Measurements from ENCODE around the gene TTC3. TPM values are rescaled to one million over a fixed set of nuclear protein-coding genes. Genes with fewer than 3 reads are reported as not detected.

Gene TTC3
- total and polyA plus RNA-seq, 4 experiments from 2014 or later = 36.4 to 171 (median 136) TPM

GRCh38 chr21:37237764-37238163 is 164.7 kb downstream of the TTC3 start:
- peaks cover 45% of the 10 kb centered on the region for H3K36me3 ChIP-seq (ENCODE audit: insufficient read depth, low read length)
- POLR2A ChIA-PET (ENCODE audit: partially characterized antibody) = no interaction called here
- no peaks in the 10 kb centered on the region for H3K4me1 ChIP-seq (ENCODE audit: insufficient read depth, low read length)
- Mint-ChIP-seq H3K4me3 (peak overlapping the region in 1 of 8 donors; percentile 29), H3K36me3 (peaks cover 32 to 56% of the 10 kb centered on the region in 2 donors), H3K27ac (peak overlapping the region; percentile 30 to 84 (median 72)), H3K9me3 (no peaks in the 10 kb centered on the region), H3K4me1 (peaks cover 16 to 36% (median 27%) of the 10 kb centered on the region in 4 donors), H3K27me3 (no peaks in the 10 kb centered on the region)
- H3K9me3 ChIP-seq (ENCODE audit: control insufficient read depth in 1 of 2, low read length in 2 of 2) = no peaks in the 10 kb centered on the region
- intact Hi-C loops (cut with micrococcal nuclease) = no loop called here
- no peak overlapping the region for H3K27ac ChIP-seq (ENCODE audit: low read depth, low read length)
- no peaks in the 10 kb centered on the region for H3K27me3 ChIP-seq (ENCODE audit: insufficient read depth, low read length)
- no peak for DNase-seq
- CTCF ChIA-PET (ENCODE audit: partially characterized antibody) = no interaction called here
- no peak overlapping the region for H3K4me3 ChIP-seq (ENCODE audit: low read length in 2 of 2)

GRCh38 chr21:37240978-37241377 is 167.9 kb downstream of the TTC3 start:
- H3K27ac ChIP-seq (ENCODE audit: low read depth, low read length) = no peak overlapping the region
- H3K4me1 ChIP-seq (ENCODE audit: insufficient read depth, low read length) = peaks cover 24% of the 10 kb centered on the region
- CTCF ChIA-PET (ENCODE audit: partially characterized antibody) = no interaction called here
- H3K9me3 Mint-ChIP-seq = no peaks in the 10 kb centered on the region
- POLR2A ChIA-PET (ENCODE audit: partially characterized antibody) = no interaction called here
- no peak overlapping the region for H3K4me3 Mint-ChIP-seq
- peak overlapping the region in 3 of 7 donors; percentile 70 to 88 (median 71) for H3K27ac Mint-ChIP-seq
- H3K4me1 Mint-ChIP-seq = peaks cover 43 to 68% (median 56%) of the 10 kb centered on the region in 4 donors
- H3K36me3 Mint-ChIP-seq = peaks cover 27 to 46% of the 10 kb centered on the region in 2 donors
- H3K9me3 ChIP-seq (ENCODE audit: control insufficient read depth in 1 of 2, low read length in 2 of 2) = no peaks in the 10 kb centered on the region
- no peaks in the 10 kb centered on the region for H3K27me3 ChIP-seq (ENCODE audit: insufficient read depth, low read length)
- no peak overlapping the region for H3K4me3 ChIP-seq (ENCODE audit: low read length in 2 of 2)
- no peak for DNase-seq
- intact Hi-C loops (cut with micrococcal nuclease) = no loop called here
- no peaks in the 10 kb centered on the region for H3K27me3 Mint-ChIP-seq
- H3K36me3 ChIP-seq (ENCODE audit: insufficient read depth, low read length) = peaks cover 31% of the 10 kb centered on the region

- peaks cover 48 to 73% (median 60%) of the 10 kb centered on the region in 4 donors for H3K4me1 Mint-ChIP-seq
- CTCF ChIA-PET (ENCODE audit: partially characterized antibody) = no interaction called here
- H3K36me3 ChIP-seq (ENCODE audit: insufficient read depth, low read length) = peaks cover 27% of the 10 kb centered on the region
- peaks cover 28% of the 10 kb centered on the region for H3K4me1 ChIP-seq (ENCODE audit: insufficient read depth, low read length)
- H3K27me3 ChIP-seq (ENCODE audit: insufficient read depth, low read length) = no peaks in the 10 kb centered on the region
- POLR2A ChIA-PET (ENCODE audit: partially characterized antibody) = no interaction called here
- H3K4me3 ChIP-seq (ENCODE audit: low read length in 2 of 2) = no peak overlapping the region
- H3K36me3 Mint-ChIP-seq = peaks cover 28 to 43% of the 10 kb centered on the region in 2 donors
- no peak for DNase-seq
- intact Hi-C loops (cut with micrococcal nuclease) = no loop called here
- H3K4me3 Mint-ChIP-seq = no peak overlapping the region
- no peak overlapping the region for H3K27ac ChIP-seq (ENCODE audit: low read depth, low read length)
- no peaks in the 10 kb centered on the region for H3K27me3 Mint-ChIP-seq
- no peaks in the 10 kb centered on the region for H3K9me3 Mint-ChIP-seq
- peak overlapping the region in 3 of 7 donors; percentile 70 to 88 (median 71) for H3K27ac Mint-ChIP-seq
- H3K9me3 ChIP-seq (ENCODE audit: control insufficient read depth in 1 of 2, low read length in 2 of 2) = no peaks in the 10 kb centered on the region
These were observed 168.4 kb downstream of the TTC3 start for GRCh38 chr21:37241426-37241825.

- Mint-ChIP-seq H3K36me3 (peaks cover 12 to 19% of the 10 kb centered on the region in 2 donors), H3K27ac (peak overlapping the region in 5 of 7 donors; percentile 55 to 83 (median 67)), H3K27me3 (no peaks in the 10 kb centered on the region), H3K9me3 (no peaks in the 10 kb centered on the region), H3K4me3 (peak overlapping the region in 4 of 8 donors; percentile 7 to 55 (median 24)), H3K4me1 (peaks cover 49 to 73% (median 61%) of the 10 kb centered on the region in 4 donors)
- DNase-seq = no peak
- Histone ChIP-seq H3K27ac (ENCODE audit: low read depth, low read length) (no peak overlapping the region), H3K9me3 (ENCODE audit: control insufficient read depth in 1 of 2, low read length in 2 of 2) (no peaks in the 10 kb centered on the region), H3K36me3 (ENCODE audit: insufficient read depth, low read length) (peaks cover 15% of the 10 kb centered on the region), H3K4me3 (ENCODE audit: low read length in 2 of 2) (no peak overlapping the region), H3K27me3 (ENCODE audit: insufficient read depth, low read length) (no peaks in the 10 kb centered on the region), H3K4me1 (ENCODE audit: insufficient read depth, low read length) (peaks cover 34% of the 10 kb centered on the region)
- intact Hi-C loops (cut with micrococcal nuclease) = no loop called here
- ChIA-PET POLR2A (ENCODE audit: partially characterized antibody) (interaction anchor here (0.8 kb wide), 1 partner anchor 122 kb away, joined by 5 read pairs; the partner anchor contains the start of gene DYRK1A), CTCF (ENCODE audit: partially characterized antibody) (interaction anchor here (1.3 to 1.7 kb wide), 2 partner anchors 22 to 27 kb away, joined by 3 to 6 read pairs; partner anchors contain the start of gene VPS26C)
These were observed 170.9 kb downstream of the TTC3 start for GRCh38 chr21:37243961-37244360.

DNA sequence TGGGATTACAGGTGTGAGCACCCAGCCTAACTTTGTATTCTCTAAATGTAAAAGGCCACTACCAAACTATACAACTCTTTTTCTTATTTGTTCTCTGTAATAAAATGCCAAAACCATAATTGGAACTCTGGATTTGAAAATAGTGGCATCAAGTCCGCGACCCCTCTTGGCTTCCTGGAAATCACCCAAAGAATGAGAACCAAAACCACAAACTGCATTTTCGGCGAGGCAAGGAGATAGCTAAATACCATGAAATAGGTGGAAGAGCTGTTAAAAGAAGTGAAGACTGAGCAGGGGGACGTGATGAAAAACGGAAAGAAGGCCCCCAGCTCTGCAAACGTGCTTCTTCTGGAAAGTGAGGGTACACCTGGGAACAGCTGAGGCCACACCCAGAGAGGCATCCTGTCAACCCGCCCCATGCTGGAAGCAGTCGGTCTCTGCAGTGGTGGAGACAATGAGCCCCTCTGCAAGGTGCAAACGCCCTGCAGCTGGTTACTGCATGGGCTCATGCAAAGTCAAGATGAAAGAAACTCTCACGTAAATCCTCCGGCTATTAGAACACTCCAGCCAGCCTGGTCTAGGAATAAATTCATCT is 171.5 kb downstream of the TTC3 start:
- Mint-ChIP-seq H3K27ac (peak overlapping the region; percentile 8 to 83 (median 67)), H3K4me1 (peaks cover 52 to 74% (median 64%) of the 10 kb centered on the region in 4 donors), H3K27me3 (no peaks in the 10 kb centered on the region), H3K9me3 (no peaks in the 10 kb centered on the region), H3K36me3 (peaks cover 8 to 12% of the 10 kb centered on the region in 2 donors), H3K4me3 (peak overlapping the region in 7 of 8 donors; percentile 33 to 69 (median 55))
- H3K4me1 ChIP-seq (ENCODE audit: insufficient read depth, low read length) = peaks cover 39% of the 10 kb centered on the region
- ChIA-PET POLR2A (ENCODE audit: partially characterized antibody) (interaction anchor here (1.1 kb wide), 1 partner anchor 23 kb away, joined by 4 read pairs; the partner anchor contains the start of gene VPS26C), CTCF (ENCODE audit: partially characterized antibody) (interaction anchor here (1.3 to 1.7 kb wide), 2 partner anchors 22 to 28 kb away, joined by 3 to 6 read pairs; partner anchors contain the start of gene VPS26C)
- DNase-seq = no peak
- peaks cover 14% of the 10 kb centered on the region for H3K36me3 ChIP-seq (ENCODE audit: insufficient read depth, low read length)
- no peaks in the 10 kb centered on the region for H3K9me3 ChIP-seq (ENCODE audit: control insufficient read depth in 1 of 2, low read length in 2 of 2)
- no peak overlapping the region for H3K27ac ChIP-seq (ENCODE audit: low read depth, low read length)
- intact Hi-C loops (cut with micrococcal nuclease) = no loop called here
- H3K27me3 ChIP-seq (ENCODE audit: insufficient read depth, low read length) = no peaks in the 10 kb centered on the region
- H3K4me3 ChIP-seq (ENCODE audit: low read length in 2 of 2) = no peak overlapping the region

GRCh38 chr21:37245151-37245550 is 172.1 kb downstream of the TTC3 start:
- Histone ChIP-seq H3K27me3 (ENCODE audit: insufficient read depth, low read length) (no peaks in the 10 kb centered on the region), H3K27ac (ENCODE audit: low read depth, low read length) (no peak overlapping the region), H3K4me1 (ENCODE audit: insufficient read depth, low read length) (peaks cover 39% of the 10 kb centered on the region), H3K36me3 (ENCODE audit: insufficient read depth, low read length) (peaks cover 12% of the 10 kb centered on the region), H3K4me3 (ENCODE audit: low read length in 2 of 2) (no peak overlapping the region), H3K9me3 (ENCODE audit: control insufficient read depth in 1 of 2, low read length in 2 of 2) (no peaks in the 10 kb centered on the region)
- H3K9me3 Mint-ChIP-seq = no peaks in the 10 kb centered on the region
- peaks cover 54 to 77% (median 67%) of the 10 kb centered on the region in 4 donors for H3K4me1 Mint-ChIP-seq
- H3K27me3 Mint-ChIP-seq = no peaks in the 10 kb centered on the region
- ChIA-PET CTCF (ENCODE audit: partially characterized antibody) (interaction anchor here (1.0 kb wide), 1 partner anchor 12 kb away, joined by 4 read pairs; no protein-coding TSS in a partner anchor), POLR2A (ENCODE audit: partially characterized antibody) (interaction anchor here (1.1 kb wide), 1 partner anchor 22 kb away, joined by 4 read pairs; the partner anchor contains the start of gene VPS26C)
- intact Hi-C loops (cut with micrococcal nuclease) = no loop called here
- DNase-seq = no peak
- peak overlapping the region; percentile 33 to 74 (median 56) for H3K4me3 Mint-ChIP-seq
- peak overlapping the region; percentile 6 to 83 (median 75) for H3K27ac Mint-ChIP-seq
- peaks cover 8 to 11% of the 10 kb centered on the region in 2 donors for H3K36me3 Mint-ChIP-seq

DNA sequence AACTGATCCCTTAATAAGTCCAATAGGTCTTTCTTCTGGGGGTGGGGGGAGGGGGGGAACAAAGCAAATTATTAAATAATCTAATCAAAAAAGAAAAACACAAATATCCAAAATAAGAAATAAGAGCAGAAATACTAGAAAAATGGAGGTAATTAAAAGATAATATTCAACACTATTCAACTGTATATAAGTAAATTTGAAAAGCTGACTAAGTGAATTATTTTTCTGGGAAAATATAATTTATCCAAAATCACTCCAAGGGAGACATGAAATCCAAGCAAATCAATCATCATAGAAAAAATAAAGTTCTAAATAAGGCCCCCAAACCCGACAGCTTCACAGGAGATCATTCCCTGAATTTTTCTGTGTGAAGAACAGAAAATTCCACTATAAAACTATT is 175.2 kb downstream of the TTC3 start:
- H3K4me3 Mint-ChIP-seq = no peak overlapping the region
- H3K4me1 Mint-ChIP-seq = peaks cover 65 to 78% (median 72%) of the 10 kb centered on the region in 4 donors
- no peaks in the 10 kb centered on the region for H3K9me3 Mint-ChIP-seq
- DNase-seq = no peak
- POLR2A ChIA-PET (ENCODE audit: partially characterized antibody) = interaction anchor here (1.0 kb wide), 1 partner anchor 11 kb away, joined by 3 read pairs; no protein-coding TSS in a partner anchor
- Histone ChIP-seq H3K9me3 (ENCODE audit: control insufficient read depth in 1 of 2, low read length in 2 of 2) (no peaks in the 10 kb centered on the region), H3K36me3 (ENCODE audit: insufficient read depth, low read length) (no peaks in the 10 kb centered on the region), H3K4me3 (ENCODE audit: low read length in 2 of 2) (no peak overlapping the region), H3K27ac (ENCODE audit: low read depth, low read length) (no peak overlapping the region), H3K4me1 (ENCODE audit: insufficient read depth, low read length) (peaks cover 39% of the 10 kb centered on the region), H3K27me3 (ENCODE audit: insufficient read depth, low read length) (no peaks in the 10 kb centered on the region)
- no peaks in the 10 kb centered on the region for H3K27me3 Mint-ChIP-seq
- intact Hi-C loops (cut with micrococcal nuclease) = no loop called here
- CTCF ChIA-PET (ENCODE audit: partially characterized antibody) = interaction anchor here (0.6 kb wide), 1 partner anchor 91 kb away, joined by 3 read pairs; no protein-coding TSS in a partner anchor
- no peak overlapping the region for H3K27ac Mint-ChIP-seq
- H3K36me3 Mint-ChIP-seq = peaks cover 2 to 3% of the 10 kb centered on the region in 2 donors
